H9 (cell line): Measurements from ENCODE around the gene LRRC23. TPM values are rescaled to one million over a fixed set of nuclear protein-coding genes. Genes with fewer than 3 reads are reported as not detected.
A peak's percentile ranks its signal among the peaks of the same experiment; 100 is the strongest.

Experiments
- DNase-seq: peaks from one replicate; pipeline ENCODE4 v3.0.0-alpha.2; 2017
- H2AFZ ChIP-seq: one replicate; pipeline ENCODE4 v1.6.1; 2013; ENCODE audit warnings: mild to moderate bottlenecking, low read length, control low read depth, moderate library complexity
- H2AK5ac ChIP-seq: 2 replicates; pipeline ENCODE4 v1.6.1; 2013; ENCODE audit warnings: low read length, control low read depth, mixed read lengths; ENCODE audit not compliant: insufficient read length
- H2BK120ac ChIP-seq: one replicate; pipeline ENCODE4 v1.6.1; 2013; ENCODE audit warnings: low read depth, mild to moderate bottlenecking, low read length, control low read depth, inconsistent platforms; ENCODE audit not compliant: poor library complexity, severe bottlenecking
- H2BK12ac ChIP-seq: 2 replicates; pipeline ENCODE4 v1.6.1; 2013; ENCODE audit warnings: low read length, control low read depth, mixed read lengths, low read depth; ENCODE audit not compliant: insufficient read length
- H2BK15ac ChIP-seq: 2 replicates; pipeline ENCODE4 v1.6.1; 2013; ENCODE audit warnings: low read depth, low read length, control low read depth
- H2BK20ac ChIP-seq: one replicate; pipeline ENCODE4 v1.6.1; 2013; ENCODE audit warnings: low read depth, mild to moderate bottlenecking, low read length, control low read depth, inconsistent platforms; ENCODE audit not compliant: poor library complexity, severe bottlenecking
- H2BK5ac ChIP-seq: 2 replicates; pipeline ENCODE4 v1.6.1; 2013; ENCODE audit warnings: low read length, control low read depth, mixed read lengths; ENCODE audit not compliant: insufficient read length
- H3K14ac ChIP-seq: 2 replicates; pipeline ENCODE4 v1.6.1; 2013; ENCODE audit warnings: low read length, control low read depth; ENCODE audit not compliant: insufficient read depth
- H3K18ac ChIP-seq: 2 replicates; pipeline ENCODE4 v1.6.1; 2013; ENCODE audit warnings: low read depth, mild to moderate bottlenecking, mixed read lengths, low read length, control low read depth; ENCODE audit not compliant: insufficient read length
- H3K23ac ChIP-seq: 2 replicates; pipeline ENCODE4 v1.6.1; 2013; ENCODE audit warnings: low read length, control low read depth, mixed read lengths, low read depth; ENCODE audit not compliant: insufficient read length
- H3K23me2 ChIP-seq: 2 replicates; pipeline ENCODE4 v1.6.1; 2013; ENCODE audit warnings: low read depth, mild to moderate bottlenecking, mixed read lengths, low read length, control low read depth; ENCODE audit not compliant: insufficient read length, poor library complexity, severe bottlenecking
- H3K27ac ChIP-seq: 2 replicates; pipeline ENCODE4 v1.5.1; 2013; ENCODE audit warnings: low read length, control low read depth, mixed read lengths, low read depth; ENCODE audit not compliant: insufficient read length
- H3K27me3 ChIP-seq: 2 replicates; pipeline ENCODE4 v1.6.1; 2013; ENCODE audit warnings: low read length, control low read depth, inconsistent platforms; ENCODE audit not compliant: insufficient read depth
- H3K4ac ChIP-seq: 2 replicates; pipeline ENCODE4 v1.6.1; 2013; ENCODE audit warnings: low read depth, mild to moderate bottlenecking, control low read depth, inconsistent platforms, low read length, moderate library complexity
- H3K4me1 ChIP-seq: 2 replicates; pipeline ENCODE4 v1.6.1; 2013; ENCODE audit warnings: low read length, control low read depth, inconsistent platforms; ENCODE audit not compliant: insufficient read depth
- H3K4me2 ChIP-seq: 2 replicates; pipeline ENCODE4 v1.6.1; 2013; ENCODE audit warnings: low read length, control low read depth, mixed read lengths; ENCODE audit not compliant: insufficient read length, insufficient read depth
- H3K56ac ChIP-seq: 2 replicates; pipeline ENCODE4 v1.6.1; 2013; ENCODE audit warnings: low read depth, mild to moderate bottlenecking, mixed read lengths, low read length, control low read depth; ENCODE audit not compliant: insufficient read length
- H3K79me1 ChIP-seq: 2 replicates; pipeline ENCODE4 v1.6.1; 2013; ENCODE audit warnings: low read depth, mild to moderate bottlenecking, moderate library complexity, low read length, control low read depth, inconsistent platforms; ENCODE audit not compliant: insufficient read depth, poor library complexity, severe bottlenecking
- H3K79me2 ChIP-seq: 2 replicates; pipeline ENCODE4 v1.6.1; 2013; ENCODE audit warnings: low read length, control low read depth, inconsistent platforms; ENCODE audit not compliant: insufficient read depth
- H3K9ac ChIP-seq: 2 replicates; pipeline ENCODE4 v1.6.1; 2013; ENCODE audit warnings: low read length, control low read depth, mixed read lengths; ENCODE audit not compliant: insufficient read length; ENCODE audit errors: extremely low read depth
- H3K9me3 ChIP-seq: one replicate; pipeline ENCODE4 v1.6.1; 2013; ENCODE audit warnings: low read depth, low read length, inconsistent platforms; ENCODE audit not compliant: control insufficient read depth
- H3T11ph ChIP-seq: one replicate; pipeline ENCODE4 v1.6.1; 2013; ENCODE audit warnings: mild to moderate bottlenecking, low read length, control low read depth, inconsistent platforms
- H4K20me1 ChIP-seq: one replicate; pipeline ENCODE4 v1.6.1; 2013; ENCODE audit not compliant: control insufficient read depth, insufficient read length, insufficient read depth
- H4K5ac ChIP-seq: 2 replicates; pipeline ENCODE4 v1.6.1; 2013; ENCODE audit warnings: low read depth, mild to moderate bottlenecking, mixed read lengths, low read length, control low read depth; ENCODE audit not compliant: insufficient read length
- H4K8ac ChIP-seq: replicated peaks from 2 replicates; pipeline ENCODE4 v1.6.1; 2013; ENCODE audit warnings: low read length, control low read depth, mixed read lengths, low read depth; ENCODE audit not compliant: insufficient read length
- H4K91ac ChIP-seq: 2 replicates; pipeline ENCODE4 v1.6.1; 2013; ENCODE audit warnings: low read depth, mild to moderate bottlenecking, moderate library complexity, mixed read lengths, low read length, control low read depth; ENCODE audit not compliant: insufficient read length
- H3K27ac Mint-ChIP-seq, 3 experiments: 2 replicates in 2 of 3; 3 replicates in 1 of 3; pipeline ENCODE4 v1.8.0; 2020 to 2021; ENCODE audit warnings: mixed read lengths in 3 of 3, mild to moderate bottlenecking in 1 of 3, moderate library complexity in 1 of 3
- H3K27me3 Mint-ChIP-seq: 2 replicates; pipeline ENCODE4 v1.8.0; 2021; ENCODE audit warnings: low read depth, mild to moderate bottlenecking, moderate library complexity, mixed read lengths
- H3K36me3 Mint-ChIP-seq, 3 experiments: 2 replicates in 2 of 3; 3 replicates in 1 of 3; pipeline ENCODE4 v1.8.0; 2020 to 2021; ENCODE audit warnings: low read depth in 3 of 3, mixed read lengths in 3 of 3; ENCODE audit not compliant: insufficient read depth in 1 of 3
- H3K4me1 Mint-ChIP-seq, 2 experiments: 2 replicates each; pipeline ENCODE4 v1.8.0; 2020; ENCODE audit warnings: mixed read lengths in 2 of 2
- H3K4me3 Mint-ChIP-seq, 2 experiments: 2 replicates in 1 of 2; 3 replicates in 1 of 2; pipeline ENCODE4 v1.8.0; 2020 to 2021; ENCODE audit warnings: mild to moderate bottlenecking in 2 of 2, mixed read lengths in 2 of 2, moderate library complexity in 1 of 2
- H3K9me3 Mint-ChIP-seq, 2 experiments: 2 replicates in 1 of 2; 3 replicates in 1 of 2; pipeline ENCODE4 v1.8.0; 2020; ENCODE audit warnings: mild to moderate bottlenecking in 2 of 2, mixed read lengths in 2 of 2, moderate library complexity in 1 of 2
- WGBS: extraction: QIAGEN DNeasy Blood & Tissue Kit; methylation state at CpG from one replicate; pipeline ENCODE4 v1.1.7; 2013; ENCODE audit warnings: missing lambda C conversion rate, low lambda C conversion rate, mixed read lengths; ENCODE audit not compliant: insufficient read length; ENCODE audit errors: extremely low coverage; 5-methylcytosine and 5-hydroxymethylcytosine counted together
- total RNA-seq: library from RNA; stranded (reverse); gene quantifications from 2 replicates; pipeline ENCODE4 v1.2.1, GENCODE V29; 2021
- TF ChIP-seq, protein P1 (sequence below): fragments of 200-600 bp; sonication (generic); conservative IDR thresholded peaks from 3 replicates; pipeline ENCODE4 v1.8.0; 2021; ENCODE audit warnings: antibody characterized with exemption, mild to moderate bottlenecking

LRRC23 gene
- total RNA-seq, 1 experiment from 2014 or later, result 2.1 TPM

DNA sequence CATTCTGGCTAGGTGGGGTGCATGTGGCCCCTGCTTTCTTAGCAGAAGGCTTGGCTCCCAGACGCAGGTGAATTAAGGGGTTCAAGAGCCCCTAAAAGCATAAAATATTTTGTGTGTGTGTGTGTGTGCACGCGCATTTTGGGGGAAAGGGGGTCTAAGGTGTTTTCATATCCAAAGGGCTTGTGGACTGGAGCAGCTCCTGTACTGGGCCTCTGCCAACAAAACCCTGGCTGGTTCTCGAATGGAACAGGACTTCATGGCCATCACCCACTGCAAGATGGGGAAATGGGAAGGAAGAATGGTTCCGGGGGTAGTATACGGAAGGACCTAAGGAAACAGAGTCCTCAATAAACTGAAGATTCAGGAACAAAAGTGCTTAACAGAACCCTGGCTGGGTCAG, 19.2 kb downstream of the LRRC23 start:
- Histone ChIP-seq H2BK5ac (no peak overlapping the region), H2AFZ (no peak overlapping the region), H3K18ac (no peak overlapping the region), H3K9ac (no peak overlapping the region), H3K27me3 (no peaks in the 10 kb centered on the region), H3K4ac (no peak overlapping the region), H3K4me2 (no peak overlapping the region), H2AK5ac (no peak overlapping the region), H3K27ac (no peak overlapping the region), H3K23ac (no peak overlapping the region), H3K79me1 (no peaks in the 10 kb centered on the region), H3K56ac (no peak overlapping the region), H3K79me2 (peaks cover 5% of the 10 kb centered on the region; the same call in 1 of the 2 replicates), H3K14ac (no peak overlapping the region), H2BK12ac (no peak overlapping the region), H4K5ac (no peak overlapping the region), H2BK15ac (no peak overlapping the region), H3K23me2 (peaks cover 24% of the 10 kb centered on the region), H3K4me1 (peaks cover 3% of the 10 kb centered on the region; the same call in 1 of the 2 replicates), H4K8ac (no peak overlapping the region), H3K9me3 (no peaks in the 10 kb centered on the region), H4K20me1 (no peaks in the 10 kb centered on the region), H2BK120ac (no peak overlapping the region), H3T11ph (no peak overlapping the region), H4K91ac (no peak overlapping the region), H2BK20ac (no peak overlapping the region)
- peaks cover 27 to 45% (median 42%) of the 10 kb centered on the region in 3 experiments for H3K36me3 Mint-ChIP-seq
- no CpG with 5 or more reads among the region's 6 CpGs for WGBS
- no peak for DNase-seq
- peak overlapping the region in 1 of 2 experiments; percentile 89; a peak in 1 of 5 replicates for H3K4me3 Mint-ChIP-seq
- peaks cover 1% of the 10 kb centered on the region; the same call in 1 of the 2 replicates for H3K27me3 Mint-ChIP-seq
- TF ChIP-seq, protein P1, sequence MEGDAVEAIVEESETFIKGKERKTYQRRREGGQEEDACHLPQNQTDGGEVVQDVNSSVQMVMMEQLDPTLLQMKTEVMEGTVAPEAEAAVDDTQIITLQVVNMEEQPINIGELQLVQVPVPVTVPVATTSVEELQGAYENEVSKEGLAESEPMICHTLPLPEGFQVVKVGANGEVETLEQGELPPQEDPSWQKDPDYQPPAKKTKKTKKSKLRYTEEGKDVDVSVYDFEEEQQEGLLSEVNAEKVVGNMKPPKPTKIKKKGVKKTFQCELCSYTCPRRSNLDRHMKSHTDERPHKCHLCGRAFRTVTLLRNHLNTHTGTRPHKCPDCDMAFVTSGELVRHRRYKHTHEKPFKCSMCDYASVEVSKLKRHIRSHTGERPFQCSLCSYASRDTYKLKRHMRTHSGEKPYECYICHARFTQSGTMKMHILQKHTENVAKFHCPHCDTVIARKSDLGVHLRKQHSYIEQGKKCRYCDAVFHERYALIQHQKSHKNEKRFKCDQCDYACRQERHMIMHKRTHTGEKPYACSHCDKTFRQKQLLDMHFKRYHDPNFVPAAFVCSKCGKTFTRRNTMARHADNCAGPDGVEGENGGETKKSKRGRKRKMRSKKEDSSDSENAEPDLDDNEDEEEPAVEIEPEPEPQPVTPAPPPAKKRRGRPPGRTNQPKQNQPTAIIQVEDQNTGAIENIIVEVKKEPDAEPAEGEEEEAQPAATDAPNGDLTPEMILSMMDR, result no peak
- peaks cover 48 to 52% of the 10 kb centered on the region in 2 experiments for H3K4me1 Mint-ChIP-seq
- peak overlapping the region; percentile 15 to 100 (median 99); a peak in 3 of 7 replicates for H3K27ac Mint-ChIP-seq
- H3K9me3 Mint-ChIP-seq, result peaks cover 0 to 2% of the 10 kb centered on the region in 2 experiments; a peak in 1 of 5 replicates
